Upper lobe of left lung (tissue), 6 donors: Measurements from ENCODE around the gene RIMBP2. TPM values are rescaled to one million over a fixed set of nuclear protein-coding genes. Genes with fewer than 3 reads are reported as not detected.

ENCODE experiments used
- ATAC-seq, 2 donors: fragments of 200-7000 bp; cut with Tn5 transposase; one replicate each; pipeline ENCODE4 v1.9.1; 2022; ENCODE audit warnings: mild to moderate bottlenecking in 2 of 2, moderate library complexity in 2 of 2; ENCODE audit not compliant: low FRiP score in 2 of 2
- DNase-seq, 2 donors: peaks; one replicate each; pipeline ENCODE4 v3.0.0-alpha.2; 2019 to 2020
- H3K27ac ChIP-seq, 4 donors: fragments of 200-600 bp; sonication (generic); one replicate each; pipeline ENCODE4 v1.5.1; 2016 to 2019
- H3K27me3 ChIP-seq, 4 donors: fragments of 200-600 bp; sonication (generic); one replicate each; pipeline ENCODE4 v1.5.1; 2017 to 2019
- H3K36me3 ChIP-seq, 4 donors: fragments of 200-600 bp; sonication (generic); one replicate each; pipeline ENCODE4 v1.5.1; 2016 to 2019
- H3K4me1 ChIP-seq, 4 donors: fragments of 200-600 bp; sonication (generic); one replicate each; pipeline ENCODE4 v1.5.1; 2018 to 2019
- H3K4me3 ChIP-seq, 4 donors: fragments of 200-600 bp; sonication (generic); one replicate each; pipeline ENCODE4 v1.5.1; 2017 to 2019; ENCODE audit warnings: mild to moderate bottlenecking in 2 of 4, moderate library complexity in 1 of 4
- H3K9me3 ChIP-seq, 4 donors: fragments of 200-600 bp; sonication (generic); one replicate each; pipeline ENCODE4 v1.5.1; 2018 to 2019
- CTCF ChIP-seq, 6 experiments: fragments of 450-650 bp in 4 of 6; fragments of 200-600 bp in 2 of 6; sonication (generic) in 2 of 6; IDR thresholded peaks; one replicate each; pipeline ENCODE4 v1.5.1; 2016 to 2019; ENCODE audit warnings: antibody characterized with exemption in 6 of 6
- EP300 ChIP-seq, 4 donors: sonication (generic); formaldehyde crosslinking; IDR thresholded peaks; one replicate each; pipeline ENCODE4 v1.5.1; 2017; ENCODE audit warnings: antibody characterized with exemption in 4 of 4, control low read depth in 2 of 4
- POLR2A ChIP-seq, 4 donors: fragments of 450-650 bp; IDR thresholded peaks; one replicate each; pipeline ENCODE4 v1.5.1; 2016 to 2017; ENCODE audit warnings: antibody characterized with exemption in 4 of 4, mild to moderate bottlenecking in 2 of 4
- POLR2AphosphoS5 ChIP-seq, 2 donors: sonication (generic); formaldehyde crosslinking; IDR thresholded peaks; one replicate each; pipeline ENCODE4 v1.5.1; 2017; ENCODE audit warnings: antibody characterized with exemption in 2 of 2
- WGBS, 2 donors: methylation state at CpG; one replicate each; pipeline ENCODE4 v1.1.5; 2017 to 2018; 5-methylcytosine and 5-hydroxymethylcytosine counted together
- total RNA-seq, 6 donors: library from RNA; depleted of rRNA in 4 of 6; stranded (reverse); fragments of >200 nt in 4 of 6; gene quantifications; one replicate each; pipeline versions ENCODE4 v1.1.0 to v1.2.1, GENCODE V29; 2016 to 2021
- donor health status: DM: no; HTN: no; CAD: no; lungs with moderate emphysema.
- donor health status: DM: no; HTN: yes; CAD: no; lungs with severe emphysema.

The RIMBP2 gene
- total RNA-seq, 6 donors from 2014 or later, result 0.23 to 3.9 (median 0.44) TPM; not detected in 1

GRCh38 chr12:130700492-130701401 lies 15.4 kb downstream of the RIMBP2 start:
- H3K9me3 ChIP-seq, result no peaks in the 10 kb centered on the region
- no peaks in the 10 kb centered on the region for H3K27me3 ChIP-seq
- no peaks in the 10 kb centered on the region for H3K4me1 ChIP-seq
- no peaks in the 10 kb centered on the region for H3K36me3 ChIP-seq
- DNase-seq (no peak), ATAC-seq (peak in 1 of 2 donors; percentile 35)
- no peak overlapping the region for H3K27ac ChIP-seq
- H3K4me3 ChIP-seq, result no peak overlapping the region
- 64 to 79% methylated on average over 14 of the region's 14 CpGs for WGBS, 2 donors
- TF ChIP-seq EP300 (IDR thresholded peaks at IDR 0.05), result no peak
- TF ChIP-seq POLR2A (IDR thresholded peaks at IDR 0.05), result no peak

GRCh38 chr12:130698106-130698505 lies 18.0 kb downstream of the RIMBP2 start:
- TF ChIP-seq POLR2A (IDR thresholded peaks at IDR 0.05) (no peak), CTCF (IDR thresholded peaks at IDR 0.05) (no peak), POLR2AphosphoS5 (IDR thresholded peaks at IDR 0.05) (no peak), EP300 (IDR thresholded peaks at IDR 0.05) (no peak)
- DNase-seq, result no peak

GRCh38 chr12:130696379-130697100 lies 19.6 kb downstream of the RIMBP2 start:
- no peak for ATAC-seq
- DNase-seq, result no peak
- TF ChIP-seq EP300 (IDR thresholded peaks at IDR 0.05) (no peak), POLR2AphosphoS5 (IDR thresholded peaks at IDR 0.05) (no peak), CTCF (IDR thresholded peaks at IDR 0.05) (no peak)

More at GRCh38 chr12:130698106-130698505, 18.0 kb downstream of the RIMBP2 start:
- H3K27me3 ChIP-seq, result no peaks in the 10 kb centered on the region
- no peaks in the 10 kb centered on the region for H3K36me3 ChIP-seq
- ATAC-seq, result no peak
- no peak overlapping the region for H3K4me3 ChIP-seq
- H3K9me3 ChIP-seq, result no peaks in the 10 kb centered on the region
- H3K27ac ChIP-seq, result no peak overlapping the region
- H3K4me1 ChIP-seq, result no peaks in the 10 kb centered on the region
- WGBS, 2 donors, result 89% methylated on average over 8 of the region's 8 CpGs

GRCh38 chr12:130695061-130695460 lies 21.0 kb downstream of the RIMBP2 start:
- no peak for DNase-seq
- Histone ChIP-seq H3K27ac (no peak overlapping the region), H3K27me3 (no peaks in the 10 kb centered on the region), H3K36me3 (no peaks in the 10 kb centered on the region), H3K4me1 (no peaks in the 10 kb centered on the region), H3K9me3 (no peaks in the 10 kb centered on the region), H3K4me3 (no peak overlapping the region)
- no peak for TF ChIP-seq POLR2AphosphoS5 (IDR thresholded peaks at IDR 0.05)
- TF ChIP-seq EP300 (IDR thresholded peaks at IDR 0.05), result no peak
- no peak for TF ChIP-seq CTCF (IDR thresholded peaks at IDR 0.05)
- TF ChIP-seq POLR2A (IDR thresholded peaks at IDR 0.05), result no peak
- 66 to 73% methylated on average over 6 of the region's 6 CpGs for WGBS, 2 donors
- no peak for ATAC-seq

More at GRCh38 chr12:130696379-130697100, 19.6 kb downstream of the RIMBP2 start:
- H3K4me3 ChIP-seq, result no peak overlapping the region
- 48 to 56% methylated on average over 7 of the region's 7 CpGs for WGBS, 2 donors
- no peak overlapping the region for H3K27ac ChIP-seq
- no peaks in the 10 kb centered on the region for H3K9me3 ChIP-seq
- H3K4me1 ChIP-seq, result no peaks in the 10 kb centered on the region
- H3K36me3 ChIP-seq, result no peaks in the 10 kb centered on the region
- no peaks in the 10 kb centered on the region for H3K27me3 ChIP-seq
